Natural killer cell (primary cell): ENCODE results near the gene NID1. TPM values are rescaled to one million over a fixed set of nuclear protein-coding genes. Genes with fewer than 3 reads are reported as not detected.

Source experiments
- ATAC-seq, 3 donors: fragments of 150-1000 bp in 2 of 3; fragments of 200-7000 bp in 1 of 3; cut with Tn5 transposase; 1 replicate in 1 of 3; 2 replicates in 2 of 3; pipeline ENCODE4 v1.10.0; 2021; ENCODE audit warnings: mild to moderate bottlenecking in 2 of 3, moderate library complexity in 2 of 3
- DNase-seq, 2 donors: peaks; one replicate each; pipeline versions ENCODE4 v3.0.0 to v3.0.0-alpha.2; 2013 to 2021; ENCODE audit warnings: mixed read lengths in 1 of 2
- H3K27ac ChIP-seq: one replicate; pipeline ENCODE4 v1.5.1; 2013; ENCODE audit warnings: mild to moderate bottlenecking, low read length
- H3K27me3 ChIP-seq: one replicate; pipeline ENCODE4 v1.6.1; 2013; ENCODE audit warnings: low read length; ENCODE audit not compliant: control insufficient read depth, insufficient read depth
- H3K36me3 ChIP-seq: one replicate; pipeline ENCODE4 v1.6.1; 2013; ENCODE audit warnings: low read length; ENCODE audit not compliant: control insufficient read depth, insufficient read depth
- H3K4me1 ChIP-seq: one replicate; pipeline ENCODE4 v1.6.1; 2013; ENCODE audit warnings: low read length; ENCODE audit not compliant: control insufficient read depth, insufficient read depth
- H3K4me3 ChIP-seq: one replicate; pipeline ENCODE4 v1.5.1; 2013; ENCODE audit warnings: low read length
- H3K9me3 ChIP-seq: one replicate; pipeline ENCODE4 v1.6.1; 2013; ENCODE audit warnings: low read length; ENCODE audit not compliant: control insufficient read depth, insufficient read depth
- H3K27ac Mint-ChIP-seq, 2 donors: one replicate each; pipeline ENCODE4 v1.8.0; 2022; ENCODE audit warnings: mild to moderate bottlenecking in 2 of 2, mixed read lengths in 2 of 2, moderate library complexity in 1 of 2
- H3K27me3 Mint-ChIP-seq, 2 donors: one replicate each; pipeline ENCODE4 v1.8.0; 2022; ENCODE audit warnings: low read depth in 2 of 2, mixed read lengths in 2 of 2
- H3K36me3 Mint-ChIP-seq: one replicate; pipeline ENCODE4 v1.8.0; 2022; ENCODE audit warnings: mixed read lengths
- H3K4me1 Mint-ChIP-seq, 2 donors: one replicate each; pipeline ENCODE4 v1.8.0; 2022; ENCODE audit warnings: mixed read lengths in 2 of 2
- H3K4me3 Mint-ChIP-seq: one replicate; pipeline ENCODE4 v1.8.0; 2022; ENCODE audit warnings: mild to moderate bottlenecking, moderate library complexity, mixed read lengths
- H3K9me3 Mint-ChIP-seq, 2 donors: one replicate each; pipeline ENCODE4 v1.8.0; 2022; ENCODE audit warnings: mixed read lengths in 2 of 2
- WGBS: methylation state at CpG from one replicate; pipeline ENCODE4 v1.1.7; 2013; ENCODE audit warnings: missing lambda C conversion rate; ENCODE audit not compliant: insufficient coverage; 5-methylcytosine and 5-hydroxymethylcytosine counted together
- intact Hi-C: fragments of 100-400 bp; cut with micrococcal nuclease; formaldehyde crosslinking; loops from one replicate; pipeline ENCODE4 v1.14.2; 2022
- total RNA-seq, 4 donors: library from RNA; stranded (reverse); fragments of 120-200 nt in 1 of 4; gene quantifications; one replicate each; pipeline versions ENCODE4 v1.2.3 to v1.2.4, GENCODE V29; 2013 to 2022
- TF ChIP-seq, protein P1 (sequence below): fragments of 200-600 bp; IDR thresholded peaks from one replicate; pipeline ENCODE4 v1.8.0; 2022; ENCODE audit warnings: antibody characterized with exemption

NID1 gene
- total RNA-seq, 3 donors from 2014 or later (not counting 1 experiment from before 2014, with no cell fraction given) = 0.32 to 0.92 (median 0.85) TPM

GRCh38 chr1:235952950-235953615 is 111.8 kb downstream of the NID1 start:
- no peaks in the 10 kb centered on the region for H3K27me3 ChIP-seq
- Mint-ChIP-seq H3K4me3 (no peak overlapping the region), H3K27ac (peak overlapping the region in 1 of 2 donors; percentile 76)

GRCh38 chr1:235951661-235952060 is 113.2 kb downstream of the NID1 start:
- H3K36me3 Mint-ChIP-seq = no peaks in the 10 kb centered on the region
- Histone ChIP-seq H3K36me3 (no peaks in the 10 kb centered on the region), H3K27ac (no peak overlapping the region), H3K4me1 (peaks cover 61% of the 10 kb centered on the region), H3K4me3 (no peak overlapping the region), H3K27me3 (no peaks in the 10 kb centered on the region), H3K9me3 (no peaks in the 10 kb centered on the region)
- no peak overlapping the region for H3K27ac Mint-ChIP-seq
- WGBS = 90% methylated on average over 4 of the region's 4 CpGs
- ATAC-seq = no peak
- no peaks in the 10 kb centered on the region for H3K9me3 Mint-ChIP-seq
- TF ChIP-seq, protein P1, sequence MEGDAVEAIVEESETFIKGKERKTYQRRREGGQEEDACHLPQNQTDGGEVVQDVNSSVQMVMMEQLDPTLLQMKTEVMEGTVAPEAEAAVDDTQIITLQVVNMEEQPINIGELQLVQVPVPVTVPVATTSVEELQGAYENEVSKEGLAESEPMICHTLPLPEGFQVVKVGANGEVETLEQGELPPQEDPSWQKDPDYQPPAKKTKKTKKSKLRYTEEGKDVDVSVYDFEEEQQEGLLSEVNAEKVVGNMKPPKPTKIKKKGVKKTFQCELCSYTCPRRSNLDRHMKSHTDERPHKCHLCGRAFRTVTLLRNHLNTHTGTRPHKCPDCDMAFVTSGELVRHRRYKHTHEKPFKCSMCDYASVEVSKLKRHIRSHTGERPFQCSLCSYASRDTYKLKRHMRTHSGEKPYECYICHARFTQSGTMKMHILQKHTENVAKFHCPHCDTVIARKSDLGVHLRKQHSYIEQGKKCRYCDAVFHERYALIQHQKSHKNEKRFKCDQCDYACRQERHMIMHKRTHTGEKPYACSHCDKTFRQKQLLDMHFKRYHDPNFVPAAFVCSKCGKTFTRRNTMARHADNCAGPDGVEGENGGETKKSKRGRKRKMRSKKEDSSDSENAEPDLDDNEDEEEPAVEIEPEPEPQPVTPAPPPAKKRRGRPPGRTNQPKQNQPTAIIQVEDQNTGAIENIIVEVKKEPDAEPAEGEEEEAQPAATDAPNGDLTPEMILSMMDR = no peak
- no peak overlapping the region for H3K4me3 Mint-ChIP-seq
- no peaks in the 10 kb centered on the region for H3K27me3 Mint-ChIP-seq
- no peak for DNase-seq
- intact Hi-C loops = no loop called here
- H3K4me1 Mint-ChIP-seq = peaks cover 32 to 44% of the 10 kb centered on the region in 2 donors

More at GRCh38 chr1:235952950-235953615, 111.8 kb downstream of the NID1 start:
- TF ChIP-seq, protein P1 = no peak
- Histone ChIP-seq H3K27ac (no peak overlapping the region), H3K9me3 (no peaks in the 10 kb centered on the region), H3K4me3 (no peak overlapping the region), H3K4me1 (peaks cover 54% of the 10 kb centered on the region), H3K36me3 (no peaks in the 10 kb centered on the region)
- 86% methylated on average over 4 of the region's 4 CpGs for WGBS
- no peaks in the 10 kb centered on the region for H3K27me3 Mint-ChIP-seq
- intact Hi-C loops = no loop called here
- H3K9me3 Mint-ChIP-seq = no peaks in the 10 kb centered on the region
- peaks cover 32 to 42% of the 10 kb centered on the region in 2 donors for H3K4me1 Mint-ChIP-seq
- DNase-seq = peak in 1 of 2 donors; percentile 51
- H3K36me3 Mint-ChIP-seq = no peaks in the 10 kb centered on the region
- ATAC-seq = peak in 2 of 3 donors; percentile 27 to 36

DNA sequence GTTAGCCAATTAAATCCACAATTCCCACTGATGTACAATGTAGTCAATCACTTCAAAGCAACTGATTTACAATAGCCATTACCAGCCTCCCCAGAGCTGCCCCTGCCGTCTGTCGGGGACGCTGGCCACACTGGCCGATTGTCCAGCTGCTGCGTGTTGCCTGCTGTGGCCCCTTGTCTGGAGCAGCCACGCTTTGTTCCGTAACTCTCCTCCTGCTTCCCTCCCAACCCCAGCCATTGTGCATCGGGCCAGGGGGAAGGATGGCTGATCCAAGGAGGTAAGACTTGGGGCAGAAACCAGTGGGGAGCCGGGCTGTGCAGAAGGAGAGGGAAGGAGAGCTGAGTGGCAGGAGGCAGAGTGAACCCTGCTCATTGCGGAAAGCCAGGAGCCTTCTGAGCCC is 114.6 kb downstream of the NID1 start:
- no peak for ATAC-seq
- 98% methylated on average over 10 of the region's 10 CpGs for WGBS
- Mint-ChIP-seq H3K36me3 (no peaks in the 10 kb centered on the region), H3K27me3 (no peaks in the 10 kb centered on the region), H3K4me1 (peaks cover 24 to 47% of the 10 kb centered on the region in 2 donors), H3K9me3 (no peaks in the 10 kb centered on the region), H3K4me3 (no peak overlapping the region), H3K27ac (no peak overlapping the region)
- Histone ChIP-seq H3K36me3 (no peaks in the 10 kb centered on the region), H3K27ac (no peak overlapping the region), H3K9me3 (no peaks in the 10 kb centered on the region), H3K4me1 (peaks cover 67% of the 10 kb centered on the region), H3K4me3 (no peak overlapping the region), H3K27me3 (no peaks in the 10 kb centered on the region)
- TF ChIP-seq, protein P1 = no peak
- no peak for DNase-seq
- intact Hi-C loops = no loop called here
